ENCODE results near the gene MIER1.
"Not testable (repeated sequence)": the region's sequence is repeated elsewhere in the genome, so short reads cannot be mapped to it uniquely, and the experiment has no call there.

MIER1 gene

DNA sequence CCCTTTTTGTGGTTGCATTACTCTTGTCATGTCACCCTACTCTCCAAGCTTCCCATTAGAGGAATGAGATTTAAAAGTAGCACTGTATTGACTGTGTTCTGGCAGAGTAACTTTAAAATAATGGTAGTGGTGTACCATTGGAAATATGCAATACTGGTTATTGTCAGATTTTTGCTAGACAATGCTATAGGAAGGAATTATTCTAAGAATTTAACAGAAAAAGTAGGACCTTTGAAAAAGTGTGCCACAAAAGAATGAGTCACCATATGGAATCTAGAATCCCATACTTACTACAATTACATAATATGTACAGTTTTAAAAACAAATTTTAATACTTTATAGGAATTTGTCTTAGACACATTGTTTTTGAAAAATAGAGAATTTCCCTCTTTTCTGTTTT lies 13.8 kb downstream of the MIER1 start:
- no peak for DNase-seq

DNA sequence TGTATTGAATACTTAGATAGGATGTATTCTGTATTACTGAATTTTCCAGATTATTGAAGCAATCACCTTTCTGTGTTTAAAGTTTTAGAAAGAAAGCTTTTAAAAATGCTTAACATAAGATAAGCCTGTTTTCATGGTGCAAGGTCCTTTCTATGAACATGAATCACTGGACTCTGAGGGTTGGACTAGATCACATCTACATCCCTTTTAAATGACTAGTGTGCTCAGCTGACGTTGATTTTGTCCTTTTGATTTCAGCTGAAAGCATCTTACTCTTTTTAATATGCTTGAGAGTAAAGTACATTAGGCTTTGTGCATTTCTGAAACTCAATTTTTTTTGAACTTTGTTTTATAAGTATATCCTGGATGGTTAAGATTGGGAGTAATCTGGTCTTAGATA lies 16.2 kb downstream of the MIER1 start:
- no peak for DNase-seq

DNA sequence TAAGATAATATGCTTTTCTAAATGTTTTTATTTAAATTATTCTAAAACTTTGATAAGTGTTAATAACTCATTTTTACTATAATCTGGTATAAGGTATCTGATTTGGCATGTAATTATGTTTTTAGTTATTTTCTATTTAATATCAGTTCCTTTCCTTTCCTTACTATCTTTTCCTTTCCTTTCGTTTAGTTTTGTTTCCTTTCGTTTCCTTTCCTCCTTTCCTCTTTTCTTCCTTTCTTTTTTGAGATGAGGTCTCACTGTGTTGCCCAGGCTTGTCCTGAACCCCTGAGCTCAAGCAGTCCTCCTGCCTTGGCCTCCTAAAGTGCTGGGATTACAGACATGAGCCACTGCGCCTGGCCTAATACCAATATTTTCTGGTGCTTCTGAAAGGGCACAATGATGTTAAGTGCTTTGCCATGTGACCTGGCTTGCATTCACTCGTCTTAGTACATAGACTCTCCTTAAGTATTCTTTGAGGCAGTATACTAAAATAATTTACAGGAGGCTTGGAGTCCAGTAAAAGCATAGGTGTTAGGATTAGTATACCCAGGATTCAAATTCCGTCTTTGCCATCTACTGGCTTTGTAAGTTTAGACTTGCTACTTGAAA lies 18.7 kb downstream of the MIER1 start:
- no peak for DNase-seq

DNA sequence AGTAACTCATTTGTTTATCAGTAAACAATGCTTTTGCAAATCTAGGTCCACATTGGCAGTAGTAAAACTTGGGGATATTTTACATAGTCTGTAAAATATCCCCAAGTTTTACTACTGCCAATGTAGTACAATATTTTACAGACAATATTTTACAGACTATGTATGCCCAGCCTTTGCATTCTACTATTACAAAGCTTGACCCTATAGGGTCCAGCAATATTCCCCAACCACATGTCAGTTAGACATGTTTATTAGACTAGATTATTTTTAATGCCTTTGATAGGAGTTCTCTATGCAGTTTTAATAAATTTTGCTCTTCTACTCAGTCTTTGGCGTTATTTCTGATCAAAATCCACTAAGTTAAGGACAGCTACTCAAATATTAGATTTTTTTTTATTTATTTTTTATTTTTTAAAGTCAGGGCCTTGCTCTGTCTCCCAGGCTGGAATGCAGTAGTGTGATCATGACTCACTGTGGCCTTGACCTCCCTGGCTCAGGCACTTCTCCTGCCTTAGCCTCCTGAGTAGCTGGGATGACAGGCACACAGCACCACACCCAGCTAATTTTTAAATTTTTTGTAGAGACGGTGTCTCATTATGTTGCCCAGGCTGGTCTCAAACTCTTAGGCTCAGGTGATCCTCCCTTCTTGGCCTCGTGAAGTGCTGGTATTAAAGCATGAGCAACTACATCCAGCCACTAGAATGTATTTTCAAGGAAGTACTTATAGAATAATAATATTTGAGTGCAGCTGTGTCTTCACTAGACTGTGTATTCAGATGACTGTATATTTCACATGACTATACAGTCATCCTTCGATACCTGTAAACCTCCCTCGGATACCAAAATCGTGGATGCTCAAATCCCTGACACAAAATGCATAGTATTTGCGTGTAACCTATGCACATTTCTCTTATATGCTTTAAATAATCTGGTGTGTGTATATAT lies 19.8 kb downstream of the MIER1 start:
- no peak for DNase-seq

DNA sequence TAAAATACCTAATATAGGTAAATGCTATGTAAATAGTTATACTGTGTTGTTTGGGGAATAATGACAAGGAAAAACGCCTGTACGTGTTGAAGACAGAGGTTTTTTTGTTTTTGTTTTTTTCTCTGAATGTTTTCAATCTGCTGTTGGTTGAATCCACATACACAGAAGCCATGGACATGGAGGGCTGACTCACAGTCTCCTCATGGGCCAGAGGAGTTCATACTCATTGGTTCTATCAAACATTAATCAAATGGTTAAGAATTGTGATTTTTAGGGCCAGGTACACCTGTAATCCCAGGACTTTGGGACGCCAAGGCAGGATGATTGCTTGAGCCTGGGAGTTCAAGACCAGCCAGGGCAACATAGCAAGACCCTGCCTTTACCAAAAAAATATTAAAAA lies 20.5 kb downstream of the MIER1 start:
- no peak for DNase-seq

DNA sequence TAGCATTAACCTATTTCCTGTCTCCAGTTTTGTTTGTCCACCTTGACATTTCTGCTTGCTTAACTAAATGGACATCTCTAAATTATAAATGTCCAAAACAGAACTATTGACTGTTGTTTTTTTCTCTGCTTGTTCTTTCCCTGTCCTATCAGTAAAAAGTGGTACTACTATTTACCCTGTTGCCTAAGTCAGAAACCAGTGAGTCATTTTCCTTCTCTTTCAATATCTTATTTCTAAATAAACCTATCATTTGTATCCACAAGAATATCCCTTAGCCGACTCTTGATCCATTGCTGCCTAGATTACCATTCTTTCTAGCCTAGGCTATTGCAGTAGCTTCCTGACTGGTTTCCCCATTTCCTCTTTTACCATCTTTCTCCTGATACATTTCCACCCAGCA lies 22.5 kb downstream of the MIER1 start:
- DNase-seq, result no peak

DNA sequence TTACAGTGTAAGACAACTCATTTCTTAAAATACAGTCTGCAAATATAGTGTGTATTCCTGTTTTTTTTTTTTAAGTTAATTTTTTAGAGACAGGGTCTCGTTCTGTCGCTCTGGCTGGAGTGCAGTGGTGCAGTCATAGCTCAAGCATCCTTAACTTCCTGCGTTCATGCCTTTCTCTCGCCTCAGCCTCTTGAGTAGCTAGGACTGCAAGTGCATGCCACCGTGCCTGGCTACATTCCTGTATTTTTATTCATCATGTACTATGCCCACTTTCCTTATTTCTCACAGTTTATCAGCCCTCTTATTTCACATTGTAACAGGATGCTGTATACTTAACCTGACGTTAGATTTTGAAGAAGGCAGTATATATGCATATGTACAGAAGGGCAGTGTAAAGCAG lies 26.7 kb downstream of the MIER1 start:
- DNase-seq, result no peak

DNA sequence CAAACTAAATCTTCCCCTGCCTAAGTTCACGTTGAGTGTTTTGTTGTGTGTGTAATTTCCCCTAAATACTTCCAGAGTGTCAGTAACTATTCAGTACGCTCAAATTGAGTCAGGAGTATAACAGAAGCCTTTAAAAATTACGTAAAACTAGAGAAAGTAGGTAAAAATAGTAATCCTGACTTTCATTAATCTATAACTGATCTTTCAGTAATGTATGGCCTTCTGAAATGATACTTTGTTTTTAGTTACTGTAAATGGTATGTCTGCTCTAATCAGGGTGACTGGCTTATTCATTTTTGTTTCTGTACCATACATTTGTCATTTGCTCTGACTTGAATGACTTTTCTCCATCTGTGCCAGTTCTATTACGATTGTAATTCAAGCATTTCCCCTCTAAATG lies 29.4 kb downstream of the MIER1 start:
- DNase-seq, result no peak

DNA sequence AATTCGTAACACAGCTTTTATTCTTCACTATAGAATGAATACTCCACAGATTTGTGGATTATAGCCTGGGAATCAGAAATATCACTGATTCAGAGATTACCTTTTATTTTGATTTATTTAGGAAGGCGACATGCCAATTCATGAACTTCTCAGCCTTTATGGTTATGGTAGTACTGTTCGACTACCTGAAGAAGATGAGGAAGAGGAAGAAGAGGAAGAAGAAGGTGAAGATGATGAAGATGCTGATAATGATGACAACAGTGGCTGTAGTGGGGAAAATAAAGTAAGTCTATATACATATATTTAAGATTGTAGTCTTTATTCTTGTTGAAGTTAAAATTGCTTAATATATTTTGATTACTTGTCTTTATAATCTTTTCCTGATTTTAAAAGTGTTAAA lies 33.1 kb downstream of the MIER1 start:
- no peak for DNase-seq

DNA sequence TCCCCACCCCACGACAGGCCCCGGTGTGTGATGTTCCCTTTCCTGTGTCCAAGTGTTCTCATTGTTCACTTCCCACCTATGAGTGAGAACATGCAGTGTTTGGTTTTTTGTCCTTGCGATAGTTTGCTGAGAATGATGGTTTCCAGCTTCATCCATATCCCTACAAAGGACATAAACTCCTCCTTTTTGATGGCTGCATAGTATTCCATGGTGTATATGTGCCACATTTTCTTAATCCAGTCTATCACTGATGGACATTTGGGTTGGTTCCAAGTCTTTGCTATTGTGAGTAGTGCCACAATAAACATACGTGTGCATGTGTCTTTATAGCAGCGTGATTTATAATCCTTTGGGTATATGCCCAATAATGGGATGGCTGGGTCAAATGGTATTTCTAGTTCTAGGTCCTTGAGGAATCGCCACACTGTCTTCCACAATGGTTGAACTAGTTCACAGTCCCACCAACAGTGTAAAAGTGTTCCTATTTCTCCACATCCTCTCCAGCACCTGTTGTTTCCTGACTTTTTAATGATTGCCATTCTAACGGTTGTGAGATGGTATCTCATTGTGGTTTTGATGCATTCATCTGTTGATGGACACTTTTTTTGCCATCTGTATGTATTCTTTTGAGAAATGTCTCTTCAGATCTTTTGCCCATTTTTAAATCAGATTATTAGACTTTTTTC lies 41.5 kb downstream of the MIER1 start:
- DNase-seq, result not testable (repeated sequence)

DNA sequence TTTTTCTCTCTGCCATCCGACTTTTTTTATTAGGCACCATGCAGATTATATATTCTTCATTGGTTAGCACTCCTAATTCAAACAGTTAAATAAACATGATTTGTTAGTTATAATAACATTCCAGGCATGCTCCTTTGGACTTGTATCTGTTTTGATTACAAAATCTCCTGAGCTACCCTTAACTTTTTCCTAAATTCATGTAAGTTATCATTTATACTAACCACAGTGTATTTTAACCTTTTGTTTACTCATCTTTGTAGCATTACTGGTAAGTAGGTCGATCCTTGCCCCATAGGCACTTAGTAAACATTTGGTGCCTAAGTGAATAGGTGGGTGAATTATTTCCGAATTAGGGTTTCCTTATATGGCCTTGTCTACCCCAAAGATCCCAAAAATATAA lies 43.8 kb downstream of the MIER1 start:
- no peak for DNase-seq

DNA sequence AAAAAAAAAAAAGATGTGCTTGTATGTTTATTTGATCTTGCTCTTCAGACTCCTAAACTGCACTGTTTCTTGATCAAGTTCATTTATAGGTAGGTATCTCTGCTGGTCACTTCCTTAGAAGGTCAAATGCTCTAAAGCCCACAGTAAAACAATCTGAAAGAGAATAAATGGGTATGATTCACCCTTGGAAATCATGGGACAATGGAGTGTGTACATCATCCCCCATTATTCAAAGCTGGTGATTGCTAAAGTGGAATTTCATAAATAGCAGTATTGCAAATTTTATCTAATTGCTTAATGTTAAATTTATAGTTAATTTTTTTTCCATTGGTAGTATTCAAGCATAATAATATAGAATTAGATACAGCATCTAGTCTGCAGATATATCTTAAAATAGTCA lies 53.4 kb downstream of the MIER1 start:
- no peak for DNase-seq

DNA sequence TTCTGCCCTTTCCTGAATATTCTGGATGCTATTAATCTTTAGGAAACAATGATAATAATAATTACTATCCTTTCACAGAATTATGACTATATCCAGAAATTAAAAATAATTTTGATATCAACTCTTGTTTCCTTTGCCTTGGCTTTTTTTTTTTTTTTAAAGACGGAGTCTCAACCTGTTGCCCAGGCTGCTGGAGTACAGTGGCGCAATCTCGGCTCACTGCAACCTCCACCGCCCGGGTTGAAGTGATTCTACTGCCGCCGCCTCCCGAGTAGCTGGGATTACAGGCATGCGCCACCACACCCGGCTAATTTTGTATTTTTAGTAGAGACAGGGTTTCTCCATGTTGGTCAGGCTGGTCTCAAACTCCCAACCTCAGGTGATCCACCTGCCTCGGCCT lies 54.8 kb downstream of the MIER1 start:
- DNase-seq, result not testable (repeated sequence)

DNA sequence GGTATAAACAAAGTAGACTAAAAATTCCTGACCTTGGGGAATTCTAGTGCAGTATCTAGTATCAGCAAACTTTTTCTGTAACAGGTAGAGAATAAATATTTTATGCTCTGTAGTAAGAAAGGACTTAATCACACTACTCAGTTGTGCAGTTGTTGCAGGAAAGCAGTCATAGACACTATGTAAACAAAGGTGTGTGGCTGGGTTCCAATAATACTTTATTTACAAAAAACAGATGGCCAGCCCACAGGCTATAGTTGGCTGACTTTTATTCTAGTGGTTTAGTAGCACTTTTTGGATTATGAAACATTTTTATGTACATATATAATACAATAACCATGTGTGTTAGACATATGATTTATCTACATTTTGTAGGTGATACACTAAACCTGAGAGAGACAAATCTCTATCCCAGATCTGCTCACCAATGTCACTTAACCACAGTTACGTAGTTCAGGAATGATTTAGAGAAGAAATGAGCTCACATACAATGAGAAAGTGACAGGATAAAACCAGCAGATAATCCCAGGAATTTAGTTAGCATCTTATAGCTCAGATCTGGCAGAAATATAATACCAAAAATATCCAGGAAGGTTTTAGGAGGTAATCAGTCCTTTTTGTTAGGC lies 56.1 kb downstream of the MIER1 start:
- no peak for DNase-seq

DNA sequence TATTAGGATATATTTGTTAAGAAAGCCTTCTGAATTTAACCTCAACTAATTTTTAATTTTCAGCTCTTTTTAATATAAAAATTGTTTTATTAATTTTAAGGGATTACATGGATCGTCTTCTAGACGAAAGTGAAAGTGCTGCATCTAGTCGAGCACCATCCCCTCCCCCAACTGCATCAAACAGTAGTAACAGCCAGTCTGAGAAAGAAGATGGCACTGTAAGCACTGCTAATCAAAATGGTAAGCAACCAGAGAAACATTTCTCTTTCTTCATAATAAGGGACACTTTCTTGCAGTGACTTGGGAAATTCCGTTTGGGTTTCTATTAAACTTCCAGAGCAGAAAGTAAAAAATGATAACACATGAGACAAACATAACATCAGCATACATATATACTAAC lies 56.9 kb downstream of the MIER1 start:
- DNase-seq, result no peak

DNA sequence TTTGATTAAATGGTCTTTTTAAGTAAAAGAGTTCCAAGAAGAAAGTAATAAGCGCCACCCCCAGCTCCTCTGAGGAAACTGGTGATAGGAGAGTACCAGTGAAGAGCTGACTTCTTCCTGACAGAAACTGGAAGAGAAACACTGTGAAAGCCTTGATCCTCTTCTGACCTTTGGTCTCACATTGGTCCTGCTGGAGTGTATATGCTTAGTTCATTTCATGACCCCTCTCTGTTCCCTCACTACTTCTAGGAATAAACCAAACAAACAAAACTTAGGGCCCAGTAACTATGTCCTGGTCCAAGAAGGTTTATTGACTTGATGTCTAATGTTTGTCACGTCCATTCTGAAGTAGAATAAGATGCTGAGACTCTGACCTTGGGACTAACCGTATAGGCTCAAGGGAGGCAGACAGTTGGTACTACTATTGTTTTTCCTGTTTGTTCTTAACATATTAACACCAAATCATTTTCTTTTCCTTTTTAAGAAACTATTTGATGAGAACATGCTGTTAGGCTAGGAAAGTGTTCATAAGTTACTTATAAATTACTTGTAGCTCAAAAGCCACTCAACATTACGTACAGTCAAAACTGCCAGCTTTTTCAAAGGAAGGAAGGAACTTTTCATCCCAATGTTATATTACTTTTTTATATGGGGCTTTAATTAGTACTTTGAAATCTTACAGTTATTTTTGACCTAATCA lies 57.9 kb downstream of the MIER1 start:
- no peak for DNase-seq

DNA sequence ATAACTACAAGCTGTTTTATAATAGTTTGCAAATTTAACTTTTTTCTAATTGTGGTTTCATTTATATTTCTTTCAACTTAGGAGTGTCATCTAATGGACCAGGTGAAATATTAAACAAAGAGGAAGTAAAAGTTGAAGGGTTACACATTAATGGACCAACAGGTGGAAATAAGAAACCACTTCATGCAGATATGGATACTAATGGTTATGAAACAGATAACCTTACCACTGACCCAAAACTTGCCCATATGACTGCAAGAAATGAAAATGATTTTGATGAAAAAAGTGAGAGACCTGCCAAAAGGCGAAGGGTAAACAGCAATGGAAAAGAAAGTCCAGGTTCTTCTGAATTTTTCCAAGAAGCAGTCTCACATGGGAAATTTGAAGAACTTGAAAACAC lies 59.7 kb downstream of the MIER1 start:
- no peak for DNase-seq

DNA sequence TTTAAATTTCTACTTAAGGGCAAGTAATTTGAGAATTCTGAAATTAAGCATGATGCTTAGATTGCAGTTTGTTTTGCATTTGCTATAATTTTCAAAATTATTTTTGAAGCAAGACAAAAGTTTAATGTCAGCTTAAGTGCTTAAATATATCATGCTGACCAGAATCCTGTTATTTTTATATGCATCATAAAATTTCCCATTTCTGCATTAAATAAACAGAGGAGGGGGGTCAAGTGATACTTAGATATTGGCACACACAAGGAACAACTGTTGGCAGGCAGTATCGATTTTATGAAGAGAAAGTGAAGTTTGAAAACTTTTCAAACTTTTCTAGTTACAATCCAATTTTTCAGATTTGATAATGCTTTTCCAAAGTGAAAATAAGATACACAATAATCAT lies 61.0 kb downstream of the MIER1 start:
- DNase-seq, result no peak

DNA sequence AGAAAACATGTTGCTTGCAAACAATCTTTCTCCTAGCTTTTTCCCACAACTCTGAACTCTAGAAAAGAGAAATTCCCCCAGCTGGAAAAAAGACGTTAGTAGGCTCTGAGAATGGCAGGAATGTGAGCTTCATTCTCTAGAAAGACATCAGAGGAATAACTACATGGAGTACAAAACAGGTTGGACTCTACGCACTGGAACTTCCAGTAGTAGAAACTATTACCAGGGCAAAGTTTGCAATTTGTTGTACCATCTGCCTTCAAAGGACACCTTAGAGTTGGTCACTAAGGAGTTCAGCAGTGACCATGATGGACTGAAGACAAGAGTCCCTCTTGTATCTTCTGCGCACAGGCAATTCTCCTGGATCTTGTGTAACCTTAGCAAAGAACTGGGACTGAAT lies 68.3 kb downstream of the MIER1 start:
- no peak for DNase-seq

DNA sequence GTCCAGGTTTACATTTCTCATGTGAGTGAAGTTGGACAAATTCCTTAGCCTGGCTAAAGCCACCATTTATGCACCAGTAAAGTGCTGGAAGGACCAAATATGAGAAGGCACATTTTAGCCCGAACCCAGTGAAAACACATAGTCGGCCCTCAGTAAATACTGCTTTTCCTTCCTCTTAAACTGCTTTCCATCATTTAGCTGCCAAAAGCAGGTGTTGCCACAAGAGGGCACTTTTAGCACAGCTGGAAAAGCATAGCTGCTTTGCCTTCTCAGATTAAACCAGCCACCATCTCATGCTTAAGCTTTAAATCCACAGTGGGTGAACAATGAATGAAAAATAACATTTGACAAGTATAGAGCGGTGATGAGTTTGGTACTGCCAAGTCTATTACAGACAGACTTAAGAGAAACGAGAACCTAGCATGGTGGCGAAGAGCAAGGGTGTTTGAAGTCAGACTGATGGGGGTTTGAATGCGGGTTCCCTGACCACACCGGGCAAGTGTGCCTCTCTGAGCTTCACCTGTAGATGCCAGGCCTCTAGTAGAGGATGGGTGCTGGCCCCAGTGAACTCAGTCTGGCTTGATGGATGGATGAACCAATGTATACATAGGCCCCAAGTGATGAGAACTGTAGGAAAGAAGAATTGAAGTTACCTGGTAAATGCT lies 71.4 kb downstream of the MIER1 start:
- peak; percentile 84 for DNase-seq

DNA sequence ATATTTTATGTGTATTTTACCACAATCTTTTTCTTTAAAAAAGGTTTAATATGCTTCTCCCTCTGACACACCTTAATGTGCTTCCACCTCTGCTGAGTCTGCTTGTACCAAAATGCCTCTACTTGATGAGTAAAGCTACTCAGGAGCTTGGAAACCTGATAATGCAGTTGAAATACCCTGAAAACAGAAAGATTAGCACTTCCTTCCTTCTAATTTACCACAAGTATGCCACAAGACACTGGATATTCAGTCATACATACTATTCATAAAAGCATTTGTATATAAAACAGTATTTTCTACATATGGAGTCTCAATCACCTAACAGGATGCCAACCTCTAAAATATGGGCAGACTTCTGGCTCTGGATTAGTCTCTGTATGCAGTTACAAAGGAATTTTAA lies 74.2 kb downstream of the MIER1 start:
- DNase-seq, result no peak

Measured in eye (tissue), 1 donor.